GM12878 (cell line): Measurements from ENCODE around the gene IQCH. TPM values are rescaled to one million over a fixed set of nuclear protein-coding genes. Genes with fewer than 3 reads are reported as not detected.

Experiments
- ATAC-seq: fragments of 200-7000 bp; cut with Tn5 transposase; 3 replicates; pipeline ENCODE4 v1.9.1; 2020; ENCODE audit warnings: mild to moderate bottlenecking, moderate library complexity
- BruUV-seq: library from RNA; stranded (reverse); fragments of 400-500 nt; replicated peaks from 2 replicates; lab custom pipeline; 2021; lab: Mats Ljungman, UMichigan
- CTCF ChIA-PET: fragments of 300-600 bp; sonication (Branson Sonifier 250); formaldehyde crosslinking; extraction: SDS; loops from one replicate; lab custom pipeline; 2021; ENCODE audit warnings: inconsistent platforms; lab: Yijun Ruan, JAX
- POLR2A ChIA-PET: fragments of 350-600 bp; formaldehyde crosslinking; extraction: SDS; loops from one replicate; lab custom pipeline; 2021; ENCODE audit warnings: inconsistent platforms; lab: Charles Lee
- RAD21 ChIA-PET: fragments of 300-600 bp; sonication (Branson Sonifier 250); formaldehyde crosslinking; loops from one replicate; lab custom pipeline; 2023; ENCODE audit warnings: antibody characterized with exemption; ENCODE audit not compliant: unreplicated experiment; lab: Charles Lee
- SMC1A ChIA-PET: fragments of 300-600 bp; sonication (Branson Sonifier 250); formaldehyde crosslinking; loops from one replicate; lab custom pipeline; 2023; ENCODE audit not compliant: unreplicated experiment, uncharacterized antibody; lab: Charles Lee
- DNase-seq: peaks from one replicate; pipeline ENCODE4 v3.0.0-alpha.2; 2011; ENCODE audit warnings: low read depth, low spot score
- FAIRE-seq: peaks from 3 replicates; lab custom pipeline; 2011; peaks lifted over from hg19 to GRCh38; lab: Jason Lieb, UNC
- H2AFZ ChIP-seq: 2 replicates; pipeline ENCODE4 v1.6.0; 2011; ENCODE audit warnings: low read depth, low read length, control low read depth; ENCODE audit not compliant: control insufficient read depth
- H3K27ac ChIP-seq: 2 replicates; pipeline ENCODE4 v1.5.1; 2011; ENCODE audit warnings: control low read depth; ENCODE audit not compliant: control insufficient read depth, insufficient read depth
- H3K27me3 ChIP-seq, 2 experiments: replicated peaks in 1 of 2; 2 replicates each; pipeline versions ENCODE4 v1.6.0 to v1.6.1; 2011; ENCODE audit warnings: low read length in 1 of 2; ENCODE audit not compliant: control insufficient read depth in 2 of 2, insufficient read depth in 2 of 2
- H3K36me3 ChIP-seq, 2 experiments: 2 replicates each; pipeline ENCODE4 v1.5.1; 2011; ENCODE audit warnings: low read length in 1 of 2; ENCODE audit not compliant: control insufficient read depth in 2 of 2, insufficient read depth in 2 of 2
- H3K4me1 ChIP-seq: 2 replicates; pipeline ENCODE4 v1.6.1; 2011; ENCODE audit warnings: mild to moderate bottlenecking, low read length, moderate library complexity, mixed read lengths; ENCODE audit not compliant: control insufficient read depth, insufficient read depth
- H3K4me2 ChIP-seq: 2 replicates; pipeline ENCODE4 v1.6.0; 2011; ENCODE audit warnings: control low read depth; ENCODE audit not compliant: control insufficient read depth, insufficient read depth
- H3K4me3 ChIP-seq: fragments of 200-600 bp; sonication (generic); 2 replicates; pipeline ENCODE4 v1.5.1; 2016
- H3K79me2 ChIP-seq: 2 replicates; pipeline ENCODE4 v1.6.0; 2011; ENCODE audit warnings: low read length; ENCODE audit not compliant: control insufficient read depth, insufficient read depth
- H3K9ac ChIP-seq: 2 replicates; pipeline ENCODE4 v1.8.0; 2011; ENCODE audit warnings: low read length, control low read depth, mixed read lengths; ENCODE audit not compliant: control insufficient read depth, insufficient read depth
- H3K9me3 ChIP-seq: replicated peaks from 3 replicates; pipeline ENCODE4 v1.5.1; 2011; ENCODE audit warnings: mild to moderate bottlenecking, low read length; ENCODE audit not compliant: control insufficient read depth, insufficient read depth
- H4K20me1 ChIP-seq: 2 replicates; pipeline ENCODE4 v1.6.0; 2011; ENCODE audit not compliant: control insufficient read depth, insufficient read depth
- ATF3 ChIP-seq: IDR thresholded peaks from 2 replicates; pipeline ENCODE4 v1.6.1; 2011; ENCODE audit warnings: low read depth, mild to moderate bottlenecking, low read length, moderate library complexity, borderline replicate concordance; ENCODE audit errors: extremely low read depth
- CHD2 ChIP-seq: IDR thresholded peaks from 2 replicates; pipeline ENCODE4 v1.6.1; 2011; ENCODE audit warnings: low read depth, low read length, improper control_type of control experiment, borderline replicate concordance
- CTCF ChIP-seq, 3 experiments: IDR thresholded peaks in 2 of 3; conservative IDR thresholded peaks in 1 of 3; 2 replicates each; pipeline ENCODE4 v1.5.1; 2011; ENCODE audit warnings: low read depth in 3 of 3, low read length in 3 of 3, mild to moderate bottlenecking in 3 of 3, control low read depth in 2 of 3, moderate library complexity in 2 of 3, inconsistent platforms in 1 of 3, mixed read lengths in 1 of 3; ENCODE audit not compliant: control insufficient read depth in 2 of 3, insufficient read depth in 1 of 3; ENCODE audit errors: extremely low read depth in 1 of 3
- GABPA ChIP-seq: IDR thresholded peaks from 2 replicates; pipeline ENCODE4 v1.6.1; 2014; ENCODE audit warnings: antibody characterized with exemption, low read depth, mild to moderate bottlenecking, inconsistent platforms
- IRF5 ChIP-seq: fragments of 450-650 bp; IDR thresholded peaks from 2 replicates; pipeline ENCODE4 v1.6.1; 2017; ENCODE audit warnings: borderline replicate concordance
- JUND ChIP-seq: IDR thresholded peaks from 2 replicates; pipeline ENCODE4 v1.6.1; 2012; ENCODE audit warnings: low read depth, mild to moderate bottlenecking, low read length, improper control_type of control experiment, moderate library complexity
- NFXL1 ChIP-seq: fragments of 450-650 bp; IDR thresholded peaks from 2 replicates; pipeline ENCODE4 v1.6.1; 2017; ENCODE audit warnings: antibody characterized with exemption, mild to moderate bottlenecking, borderline replicate concordance
- PML ChIP-seq: IDR thresholded peaks from 2 replicates; pipeline ENCODE4 v1.6.1; 2012; ENCODE audit warnings: low read length, inconsistent platforms
- POLR2A ChIP-seq: IDR thresholded peaks from 2 replicates; pipeline ENCODE4 v1.6.1; 2011; ENCODE audit warnings: low read depth, mild to moderate bottlenecking, low read length
- RCOR1 ChIP-seq: conservative IDR thresholded peaks from 2 replicates; pipeline ENCODE4 v1.6.1; 2012; ENCODE audit warnings: low read depth, low read length, improper control_type of control experiment
- RELA ChIP-seq: fragments of 450-650 bp; IDR thresholded peaks from 2 replicates; pipeline ENCODE4 v1.8.0; 2014; ENCODE audit warnings: borderline replicate concordance; ENCODE audit not compliant: partially characterized antibody
- SIN3A ChIP-seq: IDR thresholded peaks from 2 replicates; pipeline ENCODE4 v1.6.1; 2012; ENCODE audit warnings: low read depth, low read length, improper control_type of control experiment
- SKIL ChIP-seq: fragments of 450-650 bp; IDR thresholded peaks from 2 replicates; pipeline ENCODE4 v1.6.1; 2017; ENCODE audit warnings: mild to moderate bottlenecking, low read depth, inconsistent platforms; ENCODE audit not compliant: poor library complexity, severe bottlenecking
- TARDBP ChIP-seq: IDR thresholded peaks from 2 replicates; pipeline ENCODE4 v1.6.1; 2016; ENCODE audit warnings: borderline replicate concordance
- TCF3 ChIP-seq: IDR thresholded peaks from 2 replicates; pipeline ENCODE4 v1.6.1; 2012; ENCODE audit warnings: low read depth, mild to moderate bottlenecking, low read length, borderline replicate concordance; ENCODE audit not compliant: insufficient read depth
- ZBTB11 ChIP-seq: fragments of 450-650 bp; formaldehyde crosslinking; IDR thresholded peaks from 2 replicates; pipeline ENCODE4 v1.5.0; 2022; ENCODE audit warnings: mild to moderate bottlenecking, missing genetic modification characterization
- WGBS: methylation state at CpG from one replicate; pipeline ENCODE4 v1.1.6; 2016; ENCODE audit warnings: low lambda C conversion rate; ENCODE audit not compliant: insufficient replicate concordance, insufficient coverage; ENCODE audit errors: missing lambda C conversion rate; 5-methylcytosine and 5-hydroxymethylcytosine counted together
- in situ Hi-C: fragments of 300-500 bp; cut with MboI; formaldehyde crosslinking; loops from 9 replicates; pipeline ENCODE4 v1.14.3; 2018; ENCODE audit warnings: mixed read lengths
- intact Hi-C: fragments of 100-400 bp; cut with micrococcal nuclease; formaldehyde crosslinking; loops from one replicate; pipeline ENCODE4 v1.14.2; 2022; ENCODE audit not compliant: unreplicated experiment
- polyA plus RNA-seq, 11 experiments: library from polyadenylated mRNA; depleted of rRNA in 4 of 11; unstranded in 6 of 11; stranded (reverse) in 5 of 11; fragments of >200 nt; fragmentation: Nextera tagmentation in 4 of 11; fragmentation: Illumina TruSeq in 1 of 11; extraction: Ambion mirVana in 4 of 11; extraction: Trizol in 1 of 11; gene quantifications; 1 replicate in 1 of 11; 2 replicates in 10 of 11; pipeline versions ENCODE4 v1.2.1 to v1.2.3, GENCODE V29; 2011 to 2016; ENCODE audit warnings: inconsistent platforms in 2 of 11, missing spikeins in 2 of 11, low read depth in 1 of 11
- total RNA-seq, 4 experiments: library from RNA; depleted of rRNA in 3 of 4; stranded (reverse); fragments of >200 nt in 3 of 4; fragmentation: Illumina TruSeq in 1 of 4; extraction: Trizol in 1 of 4; gene quantifications; 2 replicates each; pipeline versions ENCODE4 v1.2.1 to v1.2.3, GENCODE V29; 2013 to 2021

Gene IQCH
- total and polyA plus RNA-seq, 10 of the 15 experiments (the other 5 are each of a cell fraction or from before 2014, with no cell fraction given) = 0.29 to 1.3 (median 0.99) TPM

GRCh38 chr15:67480741-67481140 lies 226.2 kb downstream of the IQCH start:
- no peak overlapping the region for H3K4me2 ChIP-seq
- H2AFZ ChIP-seq = no peak overlapping the region
- 95% methylated on average over 1 of the region's 1 CpG for WGBS
- ATAC-seq (no peak), DNase-seq (no peak), FAIRE-seq (no peak)
- ChIA-PET RAD21 (no interaction called here), CTCF (interaction anchor here (1.1 kb wide), 1 partner anchor 24 kb away, joined by 3 read pairs; no protein-coding TSS in a partner anchor), POLR2A (no interaction called here), SMC1A (no interaction called here)
- no peak overlapping the region for H3K4me3 ChIP-seq
- in situ Hi-C loops = no loop called here
- no peak overlapping the region for H3K9ac ChIP-seq
- intact Hi-C loops = no loop called here
- H4K20me1 ChIP-seq = no peaks in the 10 kb centered on the region
- no peaks in the 10 kb centered on the region for H3K9me3 ChIP-seq
- no peaks in the 10 kb centered on the region for H3K79me2 ChIP-seq
- no peaks in the 10 kb centered on the region for H3K4me1 ChIP-seq
- H3K36me3 ChIP-seq = no peaks in the 10 kb centered on the region
- no TSS peak for BruUV-seq
- H3K27ac ChIP-seq = no peak overlapping the region
- no peaks in the 10 kb centered on the region for H3K27me3 ChIP-seq
- TF ChIP-seq TCF3 (no peak), ZBTB11 (CRISPR knock-in tag) (no peak), POLR2A (no peak), SIN3A (no peak), PML (no peak), JUND (no peak), IRF5 (no peak), NFXL1 (no peak), CTCF (IDR thresholded peaks at IDR 0.05 in 2 of 3, conservative IDR thresholded peaks at IDR 0.05 in 1 of 3; ENCODE audit: control insufficient read depth in 2 of 3, extremely low read depth in 1 of 3, insufficient read depth in 1 of 3, low read depth in 3 of 3, low read length in 3 of 3) (no peak), RELA (no peak), TARDBP (no peak), SKIL (no peak), RCOR1 (no peak), GABPA (no peak), CHD2 (no peak), ATF3 (no peak)
